Upper lobe of left lung (tissue), 4 donors: ENCODE results near the gene NDST3.

Experiments
- POLR2A ChIP-seq, 4 donors: fragments of 450-650 bp; IDR thresholded peaks; one replicate each; pipeline ENCODE4 v1.5.1; 2016 to 2017; ENCODE audit warnings: antibody characterized with exemption in 4 of 4, mild to moderate bottlenecking in 2 of 4
- POLR2AphosphoS5 ChIP-seq, 2 donors: sonication (generic); formaldehyde crosslinking; IDR thresholded peaks; one replicate each; pipeline ENCODE4 v1.5.1; 2017; ENCODE audit warnings: antibody characterized with exemption in 2 of 2
- TF ChIP-seq, protein P1 (sequence below), 6 experiments: fragments of 450-650 bp in 4 of 6; fragments of 200-600 bp in 2 of 6; sonication (generic) in 2 of 6; IDR thresholded peaks; one replicate each; pipeline ENCODE4 v1.5.1; 2016 to 2019; ENCODE audit warnings: antibody characterized with exemption in 6 of 6

DNA sequence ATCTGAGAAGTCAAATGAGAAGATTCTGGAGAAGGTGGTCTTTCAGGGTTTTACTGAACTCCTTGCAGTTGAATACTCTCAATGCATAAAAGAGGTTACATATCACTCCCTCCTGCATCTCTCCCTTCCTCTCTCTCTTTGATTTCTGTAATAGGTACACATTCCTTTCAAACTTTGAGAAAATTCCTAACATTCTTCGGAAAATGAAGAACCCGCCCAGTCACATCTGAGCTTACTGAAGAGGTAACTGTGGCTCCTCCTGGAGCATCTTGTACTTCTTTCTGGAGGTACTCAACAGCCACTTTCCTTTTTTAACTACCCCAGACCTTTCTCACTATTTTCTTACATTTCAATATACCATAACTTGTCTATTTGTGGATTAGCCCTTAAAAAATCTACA, 24.7 kb downstream of the NDST3 start:
- TF ChIP-seq POLR2A (IDR thresholded peaks at IDR 0.05) (no peak), POLR2AphosphoS5 (IDR thresholded peaks at IDR 0.05) (no peak)
- TF ChIP-seq, protein P1, sequence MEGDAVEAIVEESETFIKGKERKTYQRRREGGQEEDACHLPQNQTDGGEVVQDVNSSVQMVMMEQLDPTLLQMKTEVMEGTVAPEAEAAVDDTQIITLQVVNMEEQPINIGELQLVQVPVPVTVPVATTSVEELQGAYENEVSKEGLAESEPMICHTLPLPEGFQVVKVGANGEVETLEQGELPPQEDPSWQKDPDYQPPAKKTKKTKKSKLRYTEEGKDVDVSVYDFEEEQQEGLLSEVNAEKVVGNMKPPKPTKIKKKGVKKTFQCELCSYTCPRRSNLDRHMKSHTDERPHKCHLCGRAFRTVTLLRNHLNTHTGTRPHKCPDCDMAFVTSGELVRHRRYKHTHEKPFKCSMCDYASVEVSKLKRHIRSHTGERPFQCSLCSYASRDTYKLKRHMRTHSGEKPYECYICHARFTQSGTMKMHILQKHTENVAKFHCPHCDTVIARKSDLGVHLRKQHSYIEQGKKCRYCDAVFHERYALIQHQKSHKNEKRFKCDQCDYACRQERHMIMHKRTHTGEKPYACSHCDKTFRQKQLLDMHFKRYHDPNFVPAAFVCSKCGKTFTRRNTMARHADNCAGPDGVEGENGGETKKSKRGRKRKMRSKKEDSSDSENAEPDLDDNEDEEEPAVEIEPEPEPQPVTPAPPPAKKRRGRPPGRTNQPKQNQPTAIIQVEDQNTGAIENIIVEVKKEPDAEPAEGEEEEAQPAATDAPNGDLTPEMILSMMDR (IDR thresholded peaks at IDR 0.05): no peak
